Activated CD4-positive, alpha-beta T cell treated with anti-CD3 and anti-CD28 coated beads for 1 hour (primary cell): ENCODE data around the gene MED15.
"Not testable (repeated sequence)": the region's sequence is repeated elsewhere in the genome, so short reads cannot be mapped to it uniquely, and the experiment has no call there.

Experiments used
- DNase-seq: peaks from one replicate; pipeline ENCODE4 v3.0.0-alpha.2; 2020

MED15 gene

GRCh38 chr22:20484948-20485683 is 22.3 kb upstream of the MED15 start:
- no peak for DNase-seq

GRCh38 chr22:20486229-20486628 is 21.2 kb upstream of the MED15 start:
- DNase-seq = no peak

GRCh38 chr22:20487715-20488114 is 19.7 kb upstream of the MED15 start:
- DNase-seq = no peak

- DNase-seq = no peak
Observed at GRCh38 chr22:20488946-20489345, 18.5 kb upstream of the MED15 start.

- no peak for DNase-seq
Observed at GRCh38 chr22:20490183-20490940, 17.0 kb upstream of the MED15 start.

- DNase-seq = no peak
Observed at GRCh38 chr22:20490941-20491307, 16.5 kb upstream of the MED15 start.

- no peak for DNase-seq
Observed at GRCh38 chr22:20491346-20491745, 16.1 kb upstream of the MED15 start.

- no peak for DNase-seq
Observed at GRCh38 chr22:20494978-20495860, 12.2 kb upstream of the MED15 start, which contains the start of gene KLHL22. Gene KLHL22, minus strand, starts transcription at chr22:20495795. Its CDS starts 6,584 bp downstream, at chr22:20489211.

GRCh38 chr22:20495861-20496681 is 11.3 kb upstream of the MED15 start:
- DNase-seq = peak; percentile 86

GRCh38 chr22:20497426-20497825 is 10.0 kb upstream of the MED15 start:
- DNase-seq = no peak

GRCh38 chr22:20498913-20499312 is 8.5 kb upstream of the MED15 start:
- DNase-seq = no peak

- DNase-seq = no peak
Observed at GRCh38 chr22:20499769-20500168, 7.6 kb upstream of the MED15 start.

GRCh38 chr22:20503816-20504215 is 3.6 kb upstream of the MED15 start:
- DNase-seq = no peak

- DNase-seq = not testable (repeated sequence)
Observed at GRCh38 chr22:20504293-20504922, 3.0 kb upstream of the MED15 start.

GRCh38 chr22:20506543-20507252 is 712 bp upstream of the MED15 start:
- DNase-seq = no peak

- DNase-seq = not testable (repeated sequence)
Observed at GRCh38 chr22:20508067-20508755, 801 bp downstream of the MED15 start.

GRCh38 chr22:20508815-20509271 is 1.4 kb downstream of the MED15 start:
- no peak for DNase-seq

- DNase-seq = peak; percentile 24
Observed at GRCh38 chr22:20509344-20510047, 2.1 kb downstream of the MED15 start.

GRCh38 chr22:20510811-20511577 is 3.6 kb downstream of the MED15 start:
- no peak for DNase-seq
